HG02588 (cell line): ENCODE results near the gene DST.
"Not testable (repeated sequence)": the region's sequence is repeated elsewhere in the genome, so short reads cannot be mapped to it uniquely, and the experiment has no call there.

Experiments used
- ATAC-seq: cut with Tn5 transposase; IDR thresholded peaks from one replicate; pipeline ENCODE4 v1.9.1; 2021; ENCODE audit warnings: mild to moderate bottlenecking, moderate library complexity; ENCODE audit not compliant: unreplicated experiment

Gene DST

GRCh38 chr6:56520218-56520617, 122.5 kb downstream of the DST start:
- ATAC-seq: no peak

GRCh38 chr6:56518995-56519767, 123.5 kb downstream of the DST start:
- no peak for ATAC-seq

- ATAC-seq: no peak
These were observed 125.4 kb downstream of the DST start for GRCh38 chr6:56517155-56517745.

GRCh38 chr6:56516003-56516402, 126.7 kb downstream of the DST start:
- ATAC-seq: no peak

- ATAC-seq: no peak
These were observed 127.4 kb downstream of the DST start for GRCh38 chr6:56515081-56515905.

GRCh38 chr6:56514395-56514794, 128.3 kb downstream of the DST start:
- ATAC-seq: no peak

- no peak for ATAC-seq
These were observed 129.1 kb downstream of the DST start for GRCh38 chr6:56513631-56514030.

- ATAC-seq: no peak
These were observed 131.1 kb downstream of the DST start for GRCh38 chr6:56511591-56511990.

- no peak for ATAC-seq
These were observed 131.6 kb downstream of the DST start for GRCh38 chr6:56510984-56511531.

- no peak for ATAC-seq
These were observed 133.7 kb downstream of the DST start for GRCh38 chr6:56509031-56509430.

GRCh38 chr6:56507517-56507916, 135.2 kb downstream of the DST start:
- no peak for ATAC-seq

GRCh38 chr6:56505512-56506260, 137.0 kb downstream of the DST start:
- no peak for ATAC-seq

GRCh38 chr6:56501993-56502392, 140.7 kb downstream of the DST start:
- no peak for ATAC-seq

- ATAC-seq: no peak
These were observed 143.6 kb downstream of the DST start for GRCh38 chr6:56499095-56499494.

- ATAC-seq: no peak
These were observed 145.0 kb downstream of the DST start for GRCh38 chr6:56497691-56498090.

- no peak for ATAC-seq
These were observed 145.4 kb downstream of the DST start for GRCh38 chr6:56497240-56497639.

GRCh38 chr6:56496650-56497049, 146.0 kb downstream of the DST start:
- not testable (repeated sequence) for ATAC-seq

- no peak for ATAC-seq
These were observed 147.0 kb downstream of the DST start for GRCh38 chr6:56495654-56496053.

- no peak for ATAC-seq
These were observed 150.9 kb downstream of the DST start for GRCh38 chr6:56491606-56492328.

GRCh38 chr6:56490993-56491392, 151.7 kb downstream of the DST start:
- no peak for ATAC-seq
